ENCODE data around the gene MIER2.

MIER2 gene

GRCh38 chr19:347946-348861, 3.6 kb upstream of the MIER2 start:
- Histone ChIP-seq H4K20me1 (ENCODE audit: insufficient read depth, low read length) (no peaks in the 10 kb centered on the region), H3K79me2 (ENCODE audit: low read length) (no peaks in the 10 kb centered on the region), H3K9ac (ENCODE audit: low read length) (no peak overlapping the region), H3K4me2 (ENCODE audit: low read depth, low read length) (no peak overlapping the region), H3K9me3 (replicated peaks; ENCODE audit: insufficient read depth, low read length) (no peaks in the 10 kb centered on the region), H3K36me3 (replicated peaks; ENCODE audit: insufficient read depth, low read length) (no peaks in the 10 kb centered on the region), H3K4me1 (ENCODE audit: low read length) (no peaks in the 10 kb centered on the region), H3F3A (ENCODE audit: insufficient read depth, low read length) (no peaks in the 10 kb centered on the region), H3K27ac (ENCODE audit: low read length) (no peak overlapping the region), H3K27me3 (replicated peaks; ENCODE audit: insufficient read depth, low read length) (peaks cover 61% of the 10 kb centered on the region), H3K4me3 (ENCODE audit: low read length) (no peak overlapping the region), H3K9me2 (replicated peaks; ENCODE audit: insufficient read depth, low read length) (no peaks in the 10 kb centered on the region), H2AFZ (ENCODE audit: low read length) (no peak overlapping the region)
- TF ChIP-seq CTCF (IDR thresholded peaks at IDR 0.05; ENCODE audit: low read length), result no peak
- TF ChIP-seq EZH2 (optimal IDR thresholded peaks at IDR 0.05; ENCODE audit: low read depth, low read length), result no peak
- no peak for TF ChIP-seq EZH2phosphoT487 (IDR thresholded peaks at IDR 0.05; ENCODE audit: low read length)
- DNase-seq, result no peak

- Histone ChIP-seq H3K4me1 (ENCODE audit: low read length) (no peaks in the 10 kb centered on the region), H3K4me3 (ENCODE audit: low read length) (no peak overlapping the region), H3F3A (ENCODE audit: insufficient read depth, low read length) (no peaks in the 10 kb centered on the region), H3K27ac (ENCODE audit: low read length) (no peak overlapping the region), H3K9me2 (replicated peaks; ENCODE audit: insufficient read depth, low read length) (no peaks in the 10 kb centered on the region), H3K27me3 (replicated peaks; ENCODE audit: insufficient read depth, low read length) (peaks cover 75% of the 10 kb centered on the region), H3K9ac (ENCODE audit: low read length) (no peak overlapping the region), H2AFZ (ENCODE audit: low read length) (no peak overlapping the region), H3K9me3 (replicated peaks; ENCODE audit: insufficient read depth, low read length) (no peaks in the 10 kb centered on the region), H3K79me2 (ENCODE audit: low read length) (no peaks in the 10 kb centered on the region), H4K20me1 (ENCODE audit: insufficient read depth, low read length) (no peaks in the 10 kb centered on the region), H3K36me3 (replicated peaks; ENCODE audit: insufficient read depth, low read length) (no peaks in the 10 kb centered on the region), H3K4me2 (ENCODE audit: low read depth, low read length) (no peak overlapping the region)
- TF ChIP-seq EZH2 (optimal IDR thresholded peaks at IDR 0.05; ENCODE audit: low read depth, low read length) (no peak), EZH2phosphoT487 (IDR thresholded peaks at IDR 0.05; ENCODE audit: low read length) (no peak), CTCF (IDR thresholded peaks at IDR 0.05; ENCODE audit: low read length) (no peak)
- no peak for DNase-seq
These were observed 804 bp upstream of the MIER2 start for GRCh38 chr19:345320-345879.

DNA sequence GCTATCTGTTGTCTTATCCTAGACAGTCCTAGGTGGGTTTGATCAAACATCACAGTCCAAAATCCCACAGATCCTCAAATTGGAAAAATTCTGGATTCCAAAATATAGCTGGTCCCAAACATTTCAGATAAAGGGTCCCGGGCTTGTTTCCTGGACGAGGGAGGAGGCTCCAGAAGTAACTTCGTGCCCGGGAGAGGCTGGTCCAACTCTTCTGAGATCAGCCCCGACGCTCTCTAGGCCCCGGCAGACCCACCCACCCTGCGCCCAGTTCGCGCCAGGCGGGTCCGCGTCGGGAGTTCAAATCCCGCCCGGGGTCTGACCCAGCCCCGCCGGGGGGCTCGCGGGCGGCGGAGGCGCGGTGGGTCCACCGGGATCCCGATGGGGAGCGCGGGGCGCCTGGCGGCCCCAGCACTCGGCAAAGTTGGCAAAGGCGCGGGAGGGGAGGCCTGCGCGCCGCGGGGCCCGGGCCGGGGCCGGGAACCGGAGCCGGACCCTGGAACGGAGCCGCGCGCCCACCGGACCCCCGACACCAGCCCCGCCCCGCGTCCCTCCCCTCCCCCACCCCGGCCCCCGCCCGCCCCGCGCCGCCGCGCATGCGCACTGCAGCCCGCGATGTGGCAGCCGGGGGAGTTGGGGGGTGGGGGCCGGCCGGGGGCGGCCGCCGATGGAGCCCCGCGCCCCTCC, 513 bp downstream of the MIER2 start:
- Histone ChIP-seq H3K9me2 (replicated peaks; ENCODE audit: insufficient read depth, low read length) (no peaks in the 10 kb centered on the region), H3F3A (ENCODE audit: insufficient read depth, low read length) (no peaks in the 10 kb centered on the region), H3K4me1 (ENCODE audit: low read length) (no peaks in the 10 kb centered on the region), H3K9me3 (replicated peaks; ENCODE audit: insufficient read depth, low read length) (no peaks in the 10 kb centered on the region), H4K20me1 (ENCODE audit: insufficient read depth, low read length) (no peaks in the 10 kb centered on the region), H3K4me3 (ENCODE audit: low read length) (no peak overlapping the region), H3K27ac (ENCODE audit: low read length) (no peak overlapping the region), H3K36me3 (replicated peaks; ENCODE audit: insufficient read depth, low read length) (no peaks in the 10 kb centered on the region), H3K9ac (ENCODE audit: low read length) (no peak overlapping the region), H3K4me2 (ENCODE audit: low read depth, low read length) (no peak overlapping the region), H2AFZ (ENCODE audit: low read length) (no peak overlapping the region), H3K27me3 (replicated peaks; ENCODE audit: insufficient read depth, low read length) (peaks cover 80% of the 10 kb centered on the region), H3K79me2 (ENCODE audit: low read length) (no peaks in the 10 kb centered on the region)
- TF ChIP-seq CTCF (IDR thresholded peaks at IDR 0.05; ENCODE audit: low read length) (no peak), EZH2 (optimal IDR thresholded peaks at IDR 0.05; ENCODE audit: low read depth, low read length) (no peak), EZH2phosphoT487 (IDR thresholded peaks at IDR 0.05; ENCODE audit: low read length) (no peak)
- no peak for DNase-seq

Data from MM.1S (cell line).